ENCODE data around the gene PPP2R2C.

PPP2R2C gene

GRCh38 chr4:6493658-6494304 is 21.4 kb upstream of the PPP2R2C start:
- DNase-seq = no peak

GRCh38 chr4:6492861-6493657 is 20.6 kb upstream of the PPP2R2C start:
- DNase-seq = no peak

- DNase-seq = no peak
These were observed 19.7 kb upstream of the PPP2R2C start for GRCh38 chr4:6492027-6492590.

GRCh38 chr4:6491235-6491634 is 18.8 kb upstream of the PPP2R2C start:
- no peak for DNase-seq

- DNase-seq = no peak
These were observed 17.5 kb upstream of the PPP2R2C start for GRCh38 chr4:6489927-6490326.

DNA sequence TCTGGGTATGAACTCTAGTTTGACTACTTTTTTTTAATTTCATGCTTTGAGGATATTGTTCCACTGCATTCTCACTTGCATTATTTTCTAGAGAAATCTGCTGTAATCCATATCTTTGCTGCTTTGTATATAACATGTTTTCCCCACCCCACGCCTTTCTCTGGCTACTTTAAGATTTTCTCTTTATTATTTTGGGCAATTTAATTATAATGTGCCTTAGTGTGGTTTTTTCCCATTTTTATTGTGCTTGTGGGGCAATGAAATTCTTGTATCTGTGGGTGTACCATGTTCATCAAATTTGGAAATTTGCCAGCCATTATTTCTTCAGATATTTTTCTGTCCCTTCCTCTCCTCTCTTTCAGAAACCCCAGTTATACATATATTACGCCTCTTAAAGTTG is 15.1 kb upstream of the PPP2R2C start:
- DNase-seq = no peak

- DNase-seq = no peak
These were observed 8.2 kb upstream of the PPP2R2C start for GRCh38 chr4:6480534-6481088.

GRCh38 chr4:6478546-6479220 is 6.3 kb upstream of the PPP2R2C start:
- no peak for DNase-seq

GRCh38 chr4:6476893-6477292 is 4.5 kb upstream of the PPP2R2C start:
- DNase-seq = no peak

DNA sequence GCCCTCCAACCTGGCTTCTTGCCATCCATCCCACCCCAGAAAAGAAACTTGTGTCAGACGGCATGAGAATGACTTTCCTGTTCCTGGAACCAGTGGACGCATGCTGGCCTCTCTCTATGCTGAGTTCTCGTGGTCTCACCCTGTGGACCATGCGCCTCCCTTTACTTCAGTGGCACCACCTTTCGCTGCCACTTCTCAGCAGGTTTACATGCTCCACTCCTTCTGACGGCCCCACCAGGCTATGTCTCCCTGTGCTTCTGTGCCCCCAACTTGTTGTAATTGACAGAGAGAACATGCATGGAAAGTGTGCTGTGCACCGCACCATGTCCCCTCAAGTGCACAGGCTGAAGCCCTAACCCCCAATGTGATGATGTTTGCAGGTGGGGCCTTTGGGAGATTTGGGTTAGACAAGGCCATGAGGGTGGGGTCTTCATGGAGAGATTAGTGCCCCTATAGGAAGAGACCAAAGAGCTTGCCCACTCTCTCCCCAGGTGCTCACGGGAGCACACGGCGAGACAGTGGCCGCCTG is 3.1 kb upstream of the PPP2R2C start:
- no peak for DNase-seq

GRCh38 chr4:6474705-6475457 is 2.5 kb upstream of the PPP2R2C start:
- no peak for DNase-seq

DNA sequence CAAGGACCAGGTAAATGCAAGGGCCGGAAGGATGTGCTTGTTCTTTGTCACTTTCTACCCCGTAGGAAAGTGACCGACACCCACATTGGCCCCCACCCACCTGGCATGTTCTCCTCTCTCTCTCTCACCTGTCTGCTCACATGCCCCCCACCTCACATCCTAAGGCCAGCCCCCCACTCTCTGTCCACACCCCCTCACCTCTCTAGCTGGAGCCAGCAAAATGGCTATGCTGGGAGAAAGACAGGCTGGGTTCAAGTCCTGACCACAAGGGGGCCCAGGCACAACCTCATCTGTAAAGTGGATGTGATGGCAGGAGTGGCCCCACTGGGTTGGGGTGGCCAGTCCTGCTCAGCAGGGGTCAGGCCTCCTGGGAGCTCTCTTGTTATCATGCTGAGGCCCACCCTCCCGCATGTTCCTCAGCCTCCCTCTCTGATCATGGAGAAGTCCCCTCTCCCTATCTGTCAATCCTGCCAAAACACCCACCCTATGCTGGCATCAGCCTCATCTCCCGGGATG is 1.7 kb upstream of the PPP2R2C start:
- no peak for DNase-seq

DNA sequence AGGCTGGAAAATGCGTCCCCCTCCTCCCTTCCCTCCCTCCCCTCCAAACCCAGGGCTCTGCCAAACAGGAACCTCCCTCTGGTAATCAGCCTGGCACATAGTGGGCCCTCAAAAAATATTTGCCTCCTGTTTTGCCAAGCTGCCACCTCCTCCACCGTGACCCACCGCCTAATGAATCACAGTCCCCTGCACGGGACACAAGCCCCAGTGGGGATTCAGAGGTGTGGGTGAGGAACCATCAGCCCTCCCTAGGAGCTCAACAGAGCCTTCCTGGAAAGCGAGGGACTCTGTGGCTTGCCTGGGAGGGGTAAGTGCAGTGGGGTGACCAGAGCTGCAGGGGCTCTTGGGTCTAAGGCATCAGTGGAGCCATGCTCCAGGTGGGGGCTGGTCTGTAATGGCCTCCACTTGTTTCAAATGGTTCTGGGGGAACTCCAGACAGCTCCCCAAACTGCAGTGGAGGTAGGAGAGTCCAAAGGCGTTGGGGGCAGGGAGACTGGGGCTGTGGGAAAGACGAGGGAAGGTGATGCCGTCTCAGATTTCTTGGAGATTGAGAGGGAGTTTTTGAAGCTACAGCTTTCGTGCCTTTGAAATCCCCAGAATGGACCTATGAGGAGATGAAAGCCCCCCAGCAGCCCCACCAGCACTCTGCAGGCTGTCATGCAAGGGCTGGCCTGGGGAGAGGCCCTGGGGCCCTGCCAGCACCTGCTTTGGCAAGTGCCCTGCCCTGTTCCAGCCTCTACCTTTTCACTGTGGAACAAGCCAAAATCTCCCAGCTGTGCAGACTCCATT is 1.0 kb upstream of the PPP2R2C start:
- DNase-seq = no peak

- DNase-seq = no peak
These were observed 417 bp downstream of the PPP2R2C start for GRCh38 chr4:6472008-6472386.

DNA sequence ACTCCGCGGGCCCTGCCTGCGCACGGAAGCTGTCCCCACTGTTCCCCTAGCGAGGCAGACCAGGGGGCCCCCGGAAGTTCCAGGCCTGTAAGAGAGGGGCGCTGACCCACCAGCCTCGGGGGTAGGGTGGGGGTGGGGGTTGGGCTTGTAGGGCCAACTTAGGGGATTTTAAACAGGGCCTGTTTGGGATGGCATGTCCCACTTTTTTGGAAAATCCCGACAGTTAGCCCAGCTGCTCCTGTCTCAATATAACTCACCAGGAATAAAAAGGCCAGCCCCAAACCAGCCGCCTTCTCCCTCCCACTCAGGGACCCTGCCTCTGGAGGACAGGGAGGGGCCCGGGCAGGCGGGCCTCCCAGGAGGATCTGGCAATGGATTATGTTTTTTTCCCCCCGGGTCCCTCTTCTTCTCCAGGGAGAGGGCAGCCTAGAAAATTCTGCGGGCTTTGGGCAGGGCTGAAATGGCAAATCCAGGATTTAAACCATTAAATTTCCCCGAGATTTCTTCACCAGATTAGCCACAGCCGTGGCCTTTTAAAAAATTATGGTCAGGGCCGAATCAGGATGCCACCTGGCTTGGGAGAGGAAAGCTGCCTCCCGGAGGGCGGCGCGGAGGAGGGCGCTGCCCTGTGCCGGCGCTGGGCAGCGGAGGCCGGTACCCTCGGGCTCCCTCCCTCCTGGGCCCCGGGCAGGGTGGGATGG is 957 bp downstream of the PPP2R2C start:
- no peak for DNase-seq

DNA sequence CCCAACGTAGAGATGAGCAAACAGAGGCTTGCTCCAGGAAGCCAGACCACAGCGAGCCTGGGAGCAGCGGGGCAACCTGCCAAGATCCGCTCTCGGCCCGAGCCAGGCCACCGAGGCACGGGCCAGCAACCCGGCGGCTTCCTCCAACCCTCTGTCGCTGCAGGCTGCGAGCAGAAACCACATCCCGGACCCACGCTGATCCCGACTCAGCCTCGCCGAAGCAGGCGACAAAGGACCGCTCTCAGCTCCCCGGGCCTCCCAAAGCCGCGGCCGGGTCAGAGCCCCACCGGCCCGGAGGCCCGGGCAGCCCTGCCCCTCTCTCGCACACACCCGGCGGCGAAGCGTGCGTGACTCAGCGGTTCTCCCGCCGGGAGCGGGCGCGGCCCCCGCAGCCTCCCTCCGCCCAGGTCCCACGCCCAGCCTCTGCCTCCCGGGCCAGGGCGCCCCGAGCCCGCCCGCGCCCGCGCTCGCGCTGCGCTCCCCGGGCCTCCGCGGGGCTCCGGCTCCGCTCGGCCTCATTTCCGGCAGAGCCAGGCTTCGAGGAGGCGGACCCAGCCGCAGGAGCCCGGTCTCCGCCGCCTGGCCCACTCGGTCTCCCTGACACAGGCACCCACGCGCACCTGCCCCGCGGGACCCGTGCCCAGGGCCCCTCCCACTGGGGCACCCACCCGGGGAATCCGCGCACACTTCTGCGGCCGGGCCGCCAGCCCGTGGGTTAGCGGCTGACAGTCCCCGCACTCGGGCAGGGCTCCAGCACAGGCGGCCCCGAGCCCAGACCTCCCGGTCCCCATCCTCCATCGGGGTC is 1.7 kb downstream of the PPP2R2C start:
- no peak for DNase-seq

DNA sequence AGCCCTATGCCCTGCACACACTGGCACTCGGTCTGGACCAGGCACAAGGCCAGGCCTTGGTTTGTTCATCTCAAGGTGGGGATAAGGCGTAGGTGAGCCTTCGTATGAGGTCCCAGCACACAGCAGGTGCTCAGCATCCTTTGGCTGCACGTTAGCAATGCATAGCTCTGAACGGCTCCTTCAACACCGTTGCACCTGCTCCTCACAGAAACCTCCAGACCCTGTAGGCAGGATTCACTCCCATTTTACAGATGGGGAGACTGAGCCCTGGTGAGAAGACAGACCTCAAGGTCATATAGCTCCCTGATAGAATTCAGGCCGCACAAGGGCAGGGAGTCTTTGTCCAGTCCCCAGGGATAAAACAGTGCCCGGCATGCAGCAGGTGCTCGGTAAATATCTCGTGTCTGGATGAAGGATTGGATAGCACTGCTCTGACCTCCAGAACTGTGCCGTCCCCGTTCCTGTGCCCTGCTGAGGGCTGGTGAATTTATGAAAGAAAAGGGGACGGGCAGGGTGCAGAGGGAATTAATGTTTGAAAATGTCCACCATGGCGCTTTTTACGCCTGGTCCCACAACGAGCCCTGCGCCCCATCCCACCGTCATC is 2.4 kb downstream of the PPP2R2C start:
- DNase-seq = no peak

DNA sequence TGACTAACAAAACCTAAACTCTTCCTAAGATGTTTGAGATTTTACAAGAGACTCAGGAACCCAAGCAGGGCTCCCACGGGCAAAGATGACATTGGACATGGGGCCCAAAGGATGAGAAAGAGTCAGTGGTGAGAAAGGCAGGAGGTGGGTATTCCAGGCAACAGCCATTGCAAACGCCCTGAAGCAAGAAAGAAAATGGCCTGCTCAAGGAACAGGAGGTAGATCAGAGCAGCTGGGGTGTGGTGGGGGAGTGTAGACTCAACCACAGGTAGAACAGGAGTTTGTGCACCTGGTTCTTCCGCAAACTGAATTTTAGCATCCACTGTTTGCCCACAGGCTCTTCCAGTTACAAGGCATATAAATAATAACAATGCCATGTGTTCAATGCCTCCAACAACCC is 3.3 kb downstream of the PPP2R2C start:
- no peak for DNase-seq

- DNase-seq = no peak
These were observed 4.0 kb downstream of the PPP2R2C start for GRCh38 chr4:6468376-6468775.
